Cardiac fibroblast (primary cell): ENCODE measurements around the gene LIF.

Experiments used
- DNase-seq, 2 donors: peaks; one replicate each; pipeline versions ENCODE4 v3.0.0 to v3.0.0-alpha.2; 2010; ENCODE audit warnings: low read depth in 2 of 2
- H3K4me3 ChIP-seq, 2 donors: replicated peaks in 1 of 2; 1 replicate in 1 of 2; 2 replicates in 1 of 2; pipeline ENCODE4 v1.5.1; 2011; ENCODE audit warnings: low read depth in 2 of 2, low read length in 2 of 2, mild to moderate bottlenecking in 2 of 2, moderate library complexity in 1 of 2
- CTCF ChIP-seq: IDR thresholded peaks from one replicate; pipeline ENCODE4 v1.5.1; 2011; ENCODE audit warnings: low read depth, mild to moderate bottlenecking, low read length, inconsistent platforms

LIF gene

GRCh38 chr22:30244641-30245040, 1.9 kb downstream of the LIF start:
- TF ChIP-seq CTCF: no peak
- no peak for DNase-seq
- H3K4me3 ChIP-seq: peak overlapping the region in 1 of 2 donors; percentile 75

GRCh38 chr22:30244066-30244465, 2.5 kb downstream of the LIF start:
- no peak for TF ChIP-seq CTCF
- peak overlapping the region in 1 of 2 donors; percentile 75 for H3K4me3 ChIP-seq
- no peak for DNase-seq

GRCh38 chr22:30243661-30244060, 2.9 kb downstream of the LIF start:
- no peak for TF ChIP-seq CTCF
- no peak for DNase-seq

GRCh38 chr22:30241576-30242371, 4.8 kb downstream of the LIF start:
- no peak overlapping the region for H3K4me3 ChIP-seq
- no peak for TF ChIP-seq CTCF
- no peak for DNase-seq

More at GRCh38 chr22:30243661-30244060, 2.9 kb downstream of the LIF start:
- H3K4me3 ChIP-seq: peak overlapping the region in 1 of 2 donors; percentile 75

GRCh38 chr22:30240541-30241417, 5.8 kb downstream of the LIF start:
- DNase-seq: peak in 1 of 2 donors; percentile 57
- no peak for TF ChIP-seq CTCF
- H3K4me3 ChIP-seq: no peak overlapping the region

GRCh38 chr22:30239488-30240405, 6.8 kb downstream of the LIF start:
- no peak overlapping the region for H3K4me3 ChIP-seq
- no peak for TF ChIP-seq CTCF
- peak in 1 of 2 donors; percentile 72 for DNase-seq
